Measurements from ENCODE around the gene CNMD.

Gene CNMD

GRCh38 chr13:52760077-52760476 lies 20.5 kb upstream of the CNMD start:
- Histone ChIP-seq H3K36me3 (no peaks in the 10 kb centered on the region), H3K9me3 (ENCODE audit: severe bottlenecking) (no peaks in the 10 kb centered on the region), H3K4me3 (ENCODE audit: low read depth, low read length) (no peak overlapping the region), H3K27me3 (ENCODE audit: insufficient read depth, low read depth, severe bottlenecking) (no peaks in the 10 kb centered on the region), H3K27ac (no peak overlapping the region)
- no peak for DNase-seq
- no peak for TF ChIP-seq CTCF (IDR thresholded peaks at IDR 0.05; ENCODE audit: low read depth, low read length)

GRCh38 chr13:52758114-52758513 lies 18.5 kb upstream of the CNMD start:
- no peaks in the 10 kb centered on the region for H3K9me3 ChIP-seq (ENCODE audit: severe bottlenecking)
- H3K36me3 ChIP-seq = no peaks in the 10 kb centered on the region
- no peak for DNase-seq
- no peak overlapping the region for H3K4me3 ChIP-seq (ENCODE audit: low read depth, low read length)
- H3K27ac ChIP-seq = no peak overlapping the region
- TF ChIP-seq CTCF (IDR thresholded peaks at IDR 0.05; ENCODE audit: low read depth, low read length) = no peak
- no peaks in the 10 kb centered on the region for H3K27me3 ChIP-seq (ENCODE audit: insufficient read depth, low read depth, severe bottlenecking)

GRCh38 chr13:52751196-52751595 lies 11.6 kb upstream of the CNMD start:
- H3K9me3 ChIP-seq (ENCODE audit: severe bottlenecking) = no peaks in the 10 kb centered on the region
- no peaks in the 10 kb centered on the region for H3K27me3 ChIP-seq (ENCODE audit: insufficient read depth, low read depth, severe bottlenecking)
- no peak overlapping the region for H3K27ac ChIP-seq
- H3K4me3 ChIP-seq (ENCODE audit: low read depth, low read length) = no peak overlapping the region
- no peak for TF ChIP-seq CTCF (IDR thresholded peaks at IDR 0.05; ENCODE audit: low read depth, low read length)
- no peak for DNase-seq
- no peaks in the 10 kb centered on the region for H3K36me3 ChIP-seq

GRCh38 chr13:52750713-52751112 lies 11.1 kb upstream of the CNMD start:
- H3K36me3 ChIP-seq = no peaks in the 10 kb centered on the region
- no peak for TF ChIP-seq CTCF (IDR thresholded peaks at IDR 0.05; ENCODE audit: low read depth, low read length)
- no peak overlapping the region for H3K4me3 ChIP-seq (ENCODE audit: low read depth, low read length)
- DNase-seq = no peak
- no peak overlapping the region for H3K27ac ChIP-seq
- no peaks in the 10 kb centered on the region for H3K9me3 ChIP-seq (ENCODE audit: severe bottlenecking)
- no peaks in the 10 kb centered on the region for H3K27me3 ChIP-seq (ENCODE audit: insufficient read depth, low read depth, severe bottlenecking)

- TF ChIP-seq CTCF (IDR thresholded peaks at IDR 0.05; ENCODE audit: low read depth, low read length) = no peak
- Histone ChIP-seq H3K27ac (no peak overlapping the region), H3K36me3 (no peaks in the 10 kb centered on the region), H3K27me3 (ENCODE audit: insufficient read depth, low read depth, severe bottlenecking) (no peaks in the 10 kb centered on the region), H3K9me3 (ENCODE audit: severe bottlenecking) (no peaks in the 10 kb centered on the region), H3K4me3 (ENCODE audit: low read depth, low read length) (no peak overlapping the region)
- DNase-seq = peak; percentile 54
Measured at GRCh38 chr13:52749419-52749818, 9.8 kb upstream of the CNMD start.

GRCh38 chr13:52746141-52746540 lies 6.5 kb upstream of the CNMD start:
- no peak for DNase-seq
- Histone ChIP-seq H3K36me3 (no peaks in the 10 kb centered on the region), H3K9me3 (ENCODE audit: severe bottlenecking) (no peaks in the 10 kb centered on the region), H3K27me3 (ENCODE audit: insufficient read depth, low read depth, severe bottlenecking) (no peaks in the 10 kb centered on the region), H3K4me3 (ENCODE audit: low read depth, low read length) (no peak overlapping the region), H3K27ac (no peak overlapping the region)
- TF ChIP-seq CTCF (IDR thresholded peaks at IDR 0.05; ENCODE audit: low read depth, low read length) = no peak
